Ovary (tissue), 9 donors: Measurements from ENCODE around the gene HOXA2. TPM values are rescaled to one million over a fixed set of nuclear protein-coding genes. Genes with fewer than 3 reads are reported as not detected.
A peak's percentile ranks its signal among the peaks of the same experiment; 100 is the strongest.

ENCODE experiments used
- DNase-seq, 5 donors: peaks; one replicate each; pipeline ENCODE4 v3.0.0-alpha.2; 2019 to 2020
- H3K27ac ChIP-seq, 2 donors: fragments of 200-600 bp; one replicate each; pipeline versions ENCODE4 v1.5.1 to v1.8.0; 2019 to 2022
- H3K27me3 ChIP-seq: fragments of 200-600 bp; one replicate; pipeline ENCODE4 v1.8.0; 2022
- H3K36me3 ChIP-seq: fragments of 200-600 bp; sonication (generic); one replicate; pipeline ENCODE4 v1.5.1; 2019
- H3K4me1 ChIP-seq: one replicate; pipeline ENCODE4 v1.8.1; 2013; ENCODE audit warnings: mild to moderate bottlenecking, moderate library complexity; ENCODE audit not compliant: insufficient read depth
- H3K4me3 ChIP-seq: fragments of 200-600 bp; sonication (generic); one replicate; pipeline ENCODE4 v1.5.1; 2017
- H3K9me3 ChIP-seq, 2 donors: fragments of 200-600 bp in 1 of 2; sonication (generic) in 1 of 2; one replicate each; pipeline versions ENCODE4 v1.5.1 to v1.8.1; 2013 to 2019; ENCODE audit warnings: mild to moderate bottlenecking in 1 of 2, moderate library complexity in 1 of 2
- CTCF ChIP-seq, 3 donors: fragments of 450-650 bp in 2 of 3; fragments of 200-600 bp in 1 of 3; IDR thresholded peaks; one replicate each; pipeline versions ENCODE4 v1.5.1 to v1.8.0; 2016 to 2022; ENCODE audit warnings: antibody characterized with exemption in 3 of 3, mild to moderate bottlenecking in 1 of 3
- EP300 ChIP-seq: sonication (generic); formaldehyde crosslinking; IDR thresholded peaks from one replicate; pipeline ENCODE4 v1.6.1; 2017; ENCODE audit warnings: antibody characterized with exemption
- POLR2A ChIP-seq: fragments of 450-650 bp; IDR thresholded peaks from one replicate; pipeline ENCODE4 v1.6.1; 2017; ENCODE audit warnings: antibody characterized with exemption, mild to moderate bottlenecking, moderate library complexity
- WGBS, 3 donors: extraction: QIAGEN DNeasy Blood & Tissue Kit in 1 of 3; methylation state at CpG; one replicate each; pipeline versions ENCODE4 v1.1.5 to v1.1.7; 2013 to 2017; 5-methylcytosine and 5-hydroxymethylcytosine counted together
- intact Hi-C, 4 donors: fragments of 100-400 bp; cut with DNase I; formaldehyde crosslinking; loops; one replicate each; pipeline versions ENCODE4 v1.11.0 to v1.15.1; 2022 to 2023
- polyA plus RNA-seq, 2 donors: library from polyadenylated mRNA; stranded (reverse); fragments of 200-250 nt in 1 of 2; fragments of 350-450 nt in 1 of 2; fragmentation: Illumina TruSeq in 1 of 2; extraction: RNeasy Lipid Tissue Mini Kit (QIAGEN cat#74804) in 1 of 2; gene quantifications; one replicate each; pipeline ENCODE4 v1.2.3, GENCODE V29; 2013 to 2014
- total RNA-seq, 7 donors: library from RNA; depleted of rRNA in 2 of 7; stranded (reverse); fragments of >200 nt in 2 of 7; fragmentation: NEBNext Ultra II Directional in 3 of 7; extraction: Animal tissue kit (Norgen Biotek cat#: 25700) in 3 of 7; gene quantifications; one replicate each; pipeline versions ENCODE4 v1.1.0 to v1.2.4, GENCODE V29; 2016 to 2023
- donor health status: DM: no; HTN: no; CAD: no; lungs with moderate emphysema.
- donor health status: DM: no; HTN: no; CAD: no.
- donor health status: Bipolar disorder and iron deficiency.
- donor health status: DM: yes; HTN: yes; CAD: no.
- donor health status: DM: no; HTN: no; CAD: no.
- donor health status: DM: yes; HTN: yes; CAD: no.

The HOXA2 gene
- total and polyA plus RNA-seq, 9 donors = 0.36 to 9.0 (median 1.1) TPM; not detected in 2

GRCh38 chr7:27097686-27098577 is 4.6 kb downstream of the HOXA2 start:
- H3K9me3 ChIP-seq = no peaks in the 10 kb centered on the region
- intact Hi-C loops = no loop called here
- DNase-seq = peak in 1 of 5 donors; percentile 46

GRCh38 chr7:27096768-27097514 is 5.5 kb downstream of the HOXA2 start:
- TF ChIP-seq EP300 (no peak), CTCF (IDR thresholded peaks at IDR 0.05) (no peak), POLR2A (no peak)
- Histone ChIP-seq H3K27me3 (no peaks in the 10 kb centered on the region), H3K4me3 (peak overlapping the region; percentile 87), H3K36me3 (no peaks in the 10 kb centered on the region), H3K9me3 (no peaks in the 10 kb centered on the region), H3K4me1 (peaks cover 4% of the 10 kb centered on the region), H3K27ac (peak overlapping the region in 1 of 2 donors; percentile 65)
- intact Hi-C loops = no loop called here
- WGBS, 3 donors = 1 to 2% (median 2%) methylated on average over 41 of the region's 41 CpGs
- DNase-seq = peak in 4 of 5 donors; percentile 37 to 80 (median 62)

More at GRCh38 chr7:27097686-27098577, 4.6 kb downstream of the HOXA2 start:
- H3K4me3 ChIP-seq = peak overlapping the region; percentile 32
- 25 to 28% (median 28%) methylated on average over 35 of the region's 35 CpGs for WGBS, 3 donors
- peaks cover 4% of the 10 kb centered on the region for H3K4me1 ChIP-seq
- TF ChIP-seq CTCF (IDR thresholded peaks at IDR 0.05) = no peak
- no peak for TF ChIP-seq EP300
- TF ChIP-seq POLR2A = no peak
- no peaks in the 10 kb centered on the region for H3K27me3 ChIP-seq
- H3K36me3 ChIP-seq = no peaks in the 10 kb centered on the region
- H3K27ac ChIP-seq = peak overlapping the region in 1 of 2 donors; percentile 34

- Histone ChIP-seq H3K4me1 (peaks cover 4% of the 10 kb centered on the region), H3K9me3 (no peaks in the 10 kb centered on the region), H3K4me3 (peak within 1 kb of the TSS; percentile 87), H3K27me3 (no peaks in the 10 kb centered on the region), H3K36me3 (no peaks in the 10 kb centered on the region), H3K27ac (peak within 1 kb of the TSS in 1 of 2 donors; percentile 65)
- 0 to 1% (median 0%) methylated on average over 67 to 68 of the region's 68 CpGs for WGBS, 3 donors
- intact Hi-C loops = no loop called here
- DNase-seq = peak; percentile 52 to 83 (median 74)
- TF ChIP-seq POLR2A = no peak
- no peak for TF ChIP-seq CTCF (IDR thresholded peaks at IDR 0.05)
- TF ChIP-seq EP300 = no peak
These were observed 6.4 kb downstream of the HOXA2 start, which contains the start of gene HOXA1 for GRCh38 chr7:27095897-27096767. Gene HOXA1 (minus strand): TSS chr7:27096000. CDS start chr7:27095912, 88 bp downstream.
